ENCODE results near the gene CSF3.

DNA sequence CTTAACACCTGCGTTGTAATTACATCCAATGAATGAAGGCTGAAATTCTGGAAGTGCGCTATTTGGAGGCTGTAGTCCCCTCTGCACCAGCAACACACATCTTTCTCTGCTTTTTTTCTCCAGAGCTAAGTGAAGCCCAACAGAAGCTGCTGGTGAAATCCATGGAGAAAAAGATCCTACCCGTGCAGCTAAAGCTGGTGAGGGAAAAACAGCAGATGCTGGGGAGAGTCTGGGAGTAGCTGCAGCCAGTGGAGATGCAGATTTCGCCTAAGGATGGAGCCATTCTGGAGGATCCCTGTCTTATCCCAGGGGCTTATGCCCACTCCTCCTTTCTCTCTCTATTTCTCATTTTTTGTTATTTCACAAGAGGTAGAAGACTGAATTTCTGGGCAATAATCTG is 39.4 kb upstream of the CSF3 start:
- TF ChIP-seq EZH2phosphoT487 (IDR thresholded peaks at IDR 0.05), result no peak
- TF ChIP-seq, protein P1, sequence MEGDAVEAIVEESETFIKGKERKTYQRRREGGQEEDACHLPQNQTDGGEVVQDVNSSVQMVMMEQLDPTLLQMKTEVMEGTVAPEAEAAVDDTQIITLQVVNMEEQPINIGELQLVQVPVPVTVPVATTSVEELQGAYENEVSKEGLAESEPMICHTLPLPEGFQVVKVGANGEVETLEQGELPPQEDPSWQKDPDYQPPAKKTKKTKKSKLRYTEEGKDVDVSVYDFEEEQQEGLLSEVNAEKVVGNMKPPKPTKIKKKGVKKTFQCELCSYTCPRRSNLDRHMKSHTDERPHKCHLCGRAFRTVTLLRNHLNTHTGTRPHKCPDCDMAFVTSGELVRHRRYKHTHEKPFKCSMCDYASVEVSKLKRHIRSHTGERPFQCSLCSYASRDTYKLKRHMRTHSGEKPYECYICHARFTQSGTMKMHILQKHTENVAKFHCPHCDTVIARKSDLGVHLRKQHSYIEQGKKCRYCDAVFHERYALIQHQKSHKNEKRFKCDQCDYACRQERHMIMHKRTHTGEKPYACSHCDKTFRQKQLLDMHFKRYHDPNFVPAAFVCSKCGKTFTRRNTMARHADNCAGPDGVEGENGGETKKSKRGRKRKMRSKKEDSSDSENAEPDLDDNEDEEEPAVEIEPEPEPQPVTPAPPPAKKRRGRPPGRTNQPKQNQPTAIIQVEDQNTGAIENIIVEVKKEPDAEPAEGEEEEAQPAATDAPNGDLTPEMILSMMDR (IDR thresholded peaks at IDR 0.05), result no peak

All from neural progenitor cell (in vitro differentiated cells).